Choroid plexus epithelial cell (primary cell): ENCODE results near the gene EDC4.

Source experiments
- DNase-seq: peaks from one replicate; pipeline ENCODE4 v3.0.0-alpha.2; 2010; ENCODE audit warnings: low read depth
- H3K4me3 ChIP-seq: 2 replicates; pipeline ENCODE4 v1.5.1; 2011; ENCODE audit warnings: low read depth, mild to moderate bottlenecking, control low read depth, low read length, moderate library complexity
- CTCF ChIP-seq: conservative IDR thresholded peaks from 2 replicates; pipeline ENCODE4 v1.5.1; 2011; ENCODE audit warnings: low read depth, mild to moderate bottlenecking, control low read depth, inconsistent platforms, low read length, moderate library complexity

Gene EDC4

DNA sequence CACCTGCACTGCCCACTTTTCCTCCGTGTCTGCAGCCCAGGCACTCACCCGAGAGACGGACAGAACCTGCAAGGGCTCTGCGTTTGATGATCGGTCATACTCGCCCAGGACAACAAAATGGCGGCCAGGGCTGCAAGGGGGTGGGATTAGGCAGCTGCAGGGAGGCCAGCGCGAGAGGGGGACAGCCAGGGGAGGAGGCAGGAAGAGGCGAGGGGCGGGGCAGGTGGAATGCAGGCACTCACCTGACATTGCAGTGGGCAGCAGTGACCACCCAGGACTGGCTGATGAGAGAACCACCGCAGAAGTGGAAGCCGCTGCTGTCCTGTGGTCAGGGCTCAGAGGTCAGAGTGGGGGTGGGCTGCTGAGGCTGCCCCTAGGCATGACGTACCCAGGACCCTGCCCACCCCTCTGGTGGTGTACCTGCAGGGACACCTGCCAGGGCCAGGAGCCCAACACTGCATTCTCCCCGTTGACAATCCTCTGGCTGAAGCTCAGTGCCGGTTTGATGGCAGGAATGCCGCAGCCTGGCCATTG lies 57.9 kb downstream of the EDC4 start:
- no peak for DNase-seq
- H3K4me3 ChIP-seq = no peak overlapping the region
- no peak for TF ChIP-seq CTCF
